NT2/D1 (cell line): Measurements from ENCODE around the gene APBA1.

Experiments
- SUZ12 ChIP-seq: IDR thresholded peaks from 2 replicates; pipeline ENCODE4 v1.6.1; 2011; ENCODE audit not compliant: insufficient read length, insufficient read depth; ENCODE audit errors: extremely low read depth
- YY1 ChIP-seq: IDR thresholded peaks from 2 replicates; pipeline ENCODE4 v1.6.1; 2011; ENCODE audit not compliant: insufficient read length, insufficient read depth
- ZNF274 ChIP-seq: IDR thresholded peaks from 2 replicates; pipeline ENCODE4 v1.6.1; 2011; ENCODE audit warnings: mild to moderate bottlenecking, low read depth, low read length

- TF ChIP-seq ZNF274 = no peak
- no peak for TF ChIP-seq SUZ12
- TF ChIP-seq YY1 = no peak
Observed at GRCh38 chr9:69637817-69638200, 34.4 kb downstream of the APBA1 start.
